ENCODE data around the gene ACAP3. TPM values are rescaled to one million over a fixed set of nuclear protein-coding genes. Genes with fewer than 3 reads are reported as not detected.

ACAP3 gene
- total and polyA plus RNA-seq, 2 donors (not counting 3 experiments of a cell fraction or from before 2014, with no cell fraction given) = 27.8 to 39.0 TPM

DNA sequence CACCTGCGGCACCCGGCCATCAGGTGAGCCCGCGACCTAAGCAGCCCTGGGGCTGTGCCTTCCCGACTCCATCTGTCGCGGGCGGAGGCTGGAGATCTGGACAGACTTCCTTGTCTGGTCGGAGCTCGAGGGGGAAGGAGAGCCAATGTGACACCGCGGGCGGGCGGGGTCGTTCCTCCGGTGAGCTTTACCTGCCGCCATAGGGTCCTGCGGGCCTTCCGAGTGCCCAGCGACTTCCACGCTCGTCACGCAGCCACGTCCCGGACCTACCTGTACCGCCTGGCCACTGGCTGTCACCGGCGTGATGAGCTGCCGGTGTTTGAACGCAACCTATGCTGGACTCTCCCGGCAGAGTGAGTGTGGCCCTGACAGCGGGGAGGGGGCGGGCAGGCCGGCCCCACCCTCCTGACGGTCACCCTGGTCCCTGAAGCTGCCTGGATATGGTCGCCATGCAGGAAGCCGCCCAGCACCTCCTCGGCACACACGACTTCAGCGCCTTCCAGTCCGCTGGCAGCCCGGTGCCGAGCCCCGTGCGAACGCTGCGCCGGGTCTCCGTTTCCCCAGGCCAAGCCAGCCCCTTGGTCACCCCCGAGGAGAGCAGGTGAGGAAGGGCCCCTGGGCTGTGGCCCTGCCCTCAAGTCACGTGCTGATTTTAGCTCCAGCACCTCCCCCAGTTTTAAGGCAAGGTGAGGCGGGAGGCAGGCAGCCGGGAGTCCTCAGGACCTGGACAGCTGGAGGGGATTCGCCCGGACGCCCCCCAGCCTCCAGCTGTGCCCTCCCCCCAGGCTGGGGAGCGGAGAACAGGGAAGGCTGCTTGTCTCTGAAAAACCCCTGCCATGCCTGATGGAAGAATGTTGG is 1.8 kb upstream of the ACAP3 start:
- Histone ChIP-seq H3K79me2 (ENCODE audit: control insufficient read depth, insufficient read depth, low read length) (no peaks in the 10 kb centered on the region), H4K20me1 (replicated peaks; ENCODE audit: control insufficient read depth, extremely low read depth, insufficient read depth, low read length) (no peaks in the 10 kb centered on the region), H3K4me3 (replicated peaks in 1 of 3; ENCODE audit: insufficient read depth in 1 of 3, low read depth in 1 of 3, low read length in 3 of 3) (peak overlapping the region; percentile 56 to 94 (median 64)), H3K9me1 (replicated peaks; ENCODE audit: control insufficient read depth, extremely low read depth, insufficient read depth, low read length) (no peaks in the 10 kb centered on the region), H3K36me3 (ENCODE audit: control insufficient read depth in 2 of 2, extremely low read depth in 1 of 2, insufficient read depth in 2 of 2, low read length in 2 of 2) (peaks cover 0 to 35% of the 10 kb centered on the region in 2 experiments), H3K27me3 (ENCODE audit: control insufficient read depth in 2 of 2, insufficient read depth in 2 of 2, low read length in 2 of 2) (no peaks in the 10 kb centered on the region), H3K27ac (ENCODE audit: insufficient read depth, low read depth, low read length) (no peak overlapping the region), H3K9ac (replicated peaks; ENCODE audit: extremely low read depth, insufficient read depth, low read length) (peak overlapping the region; percentile 73), H3K9me3 (replicated peaks; ENCODE audit: control insufficient read depth, insufficient read depth, low read length) (no peaks in the 10 kb centered on the region), H3K4me2 (ENCODE audit: insufficient read depth, low read length) (peak overlapping the region; percentile 45), H2AFZ (ENCODE audit: low read depth, low read length) (peak overlapping the region; percentile 59), H3K4me1 (ENCODE audit: control insufficient read depth, extremely low read depth, insufficient read depth, low read length) (peaks cover 15% of the 10 kb centered on the region)
- no peak for TF ChIP-seq JUN (IDR thresholded peaks at IDR 0.05; ENCODE audit: borderline replicate concordance, insufficient read depth, insufficient read length, low read depth)
- TF ChIP-seq GATA2 (IDR thresholded peaks at IDR 0.05; ENCODE audit: insufficient read depth, insufficient read length, low read depth, low read length) = no peak
- TF ChIP-seq, protein P1, sequence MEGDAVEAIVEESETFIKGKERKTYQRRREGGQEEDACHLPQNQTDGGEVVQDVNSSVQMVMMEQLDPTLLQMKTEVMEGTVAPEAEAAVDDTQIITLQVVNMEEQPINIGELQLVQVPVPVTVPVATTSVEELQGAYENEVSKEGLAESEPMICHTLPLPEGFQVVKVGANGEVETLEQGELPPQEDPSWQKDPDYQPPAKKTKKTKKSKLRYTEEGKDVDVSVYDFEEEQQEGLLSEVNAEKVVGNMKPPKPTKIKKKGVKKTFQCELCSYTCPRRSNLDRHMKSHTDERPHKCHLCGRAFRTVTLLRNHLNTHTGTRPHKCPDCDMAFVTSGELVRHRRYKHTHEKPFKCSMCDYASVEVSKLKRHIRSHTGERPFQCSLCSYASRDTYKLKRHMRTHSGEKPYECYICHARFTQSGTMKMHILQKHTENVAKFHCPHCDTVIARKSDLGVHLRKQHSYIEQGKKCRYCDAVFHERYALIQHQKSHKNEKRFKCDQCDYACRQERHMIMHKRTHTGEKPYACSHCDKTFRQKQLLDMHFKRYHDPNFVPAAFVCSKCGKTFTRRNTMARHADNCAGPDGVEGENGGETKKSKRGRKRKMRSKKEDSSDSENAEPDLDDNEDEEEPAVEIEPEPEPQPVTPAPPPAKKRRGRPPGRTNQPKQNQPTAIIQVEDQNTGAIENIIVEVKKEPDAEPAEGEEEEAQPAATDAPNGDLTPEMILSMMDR (IDR thresholded peaks at IDR 0.05; ENCODE audit: extremely low read depth in 1 of 2, insufficient read depth in 1 of 2, low read depth in 1 of 2, low read length in 2 of 2) = no peak
- no peak for TF ChIP-seq POLR2AphosphoS5 (IDR thresholded peaks at IDR 0.05; ENCODE audit: insufficient read depth, low read depth, low read length)
- TF ChIP-seq POLR2A (IDR thresholded peaks at IDR 0.05; ENCODE audit: low read depth, low read length) = no peak
- no peak for TF ChIP-seq FOS (IDR thresholded peaks at IDR 0.05; ENCODE audit: borderline replicate concordance, insufficient read depth, low read length)
- TF ChIP-seq, protein P2, sequence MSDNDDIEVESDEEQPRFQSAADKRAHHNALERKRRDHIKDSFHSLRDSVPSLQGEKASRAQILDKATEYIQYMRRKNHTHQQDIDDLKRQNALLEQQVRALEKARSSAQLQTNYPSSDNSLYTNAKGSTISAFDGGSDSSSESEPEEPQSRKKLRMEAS (IDR thresholded peaks at IDR 0.05; ENCODE audit: insufficient read depth, insufficient read length) = no peak
- TF ChIP-seq EZH2 (IDR thresholded peaks at IDR 0.05; ENCODE audit: borderline replicate concordance, low read depth, low read length, severe bottlenecking) = no peak
- TF ChIP-seq MYC (IDR thresholded peaks at IDR 0.05; ENCODE audit: low read depth, low read length) = no peak
- intact Hi-C loops (cut with micrococcal nuclease) = loop anchor here (1.0 to 5.0 kb wide), 4 partner anchors 15 to 187 kb away; partner anchors contain the start of genes CPTP, DVL1, INTS11 and UBE2J2
- ChIA-PET POLR2A (no interaction called here), CTCF (interaction anchor here (0.8 to 1.5 kb wide), 3 partner anchors 63 to 196 kb away, joined by 3 to 9 read pairs (median 3); no protein-coding TSS in a partner anchor)
- FAIRE-seq (no peak), DNase-seq (ENCODE audit: low read depth, low spot score) (peak; percentile 17)
- dilution Hi-C loops (cut with MboI; ENCODE audit: extremely low pct_ligation_motif_present, low sequenced_read_pairs) = no loop called here
- no TSS peak for BruUV-seq (replicated peaks)

All from endothelial cell of umbilical vein (primary cell).